ENCODE measurements around the gene NEURL1B. TPM values are rescaled to one million over a fixed set of nuclear protein-coding genes. Genes with fewer than 3 reads are reported as not detected.
A peak's percentile ranks its signal among the peaks of the same experiment; 100 is the strongest.

NEURL1B gene
- total and polyA plus RNA-seq, 8 donors, result 2.8 to 7.8 (median 3.9) TPM

DNA sequence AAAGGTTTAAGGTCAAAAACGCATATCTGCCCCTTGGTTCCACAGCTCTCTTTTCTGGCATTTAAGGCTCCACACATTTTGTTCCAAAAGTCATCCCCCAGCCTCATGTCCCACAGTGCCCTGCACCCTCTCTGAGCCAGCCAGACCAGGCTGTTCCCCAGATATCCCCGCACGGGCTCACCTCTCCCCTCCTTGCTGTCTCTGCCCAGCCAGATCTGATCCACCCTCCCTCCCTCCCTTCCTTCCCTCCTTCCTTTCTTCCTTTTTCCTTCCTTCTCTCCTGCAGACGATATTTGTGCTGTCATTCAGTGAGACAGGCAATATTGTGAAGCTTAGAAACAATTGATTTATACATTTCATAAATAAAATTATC is 92.9 kb downstream of the NEURL1B start:
- no peak overlapping the region for H3K4me3 ChIP-seq
- FAIRE-seq, result no peak
- no peaks in the 10 kb centered on the region for H3K9me3 ChIP-seq
- WGBS, 2 donors, result 32 to 40% methylated on average over 4 of the region's 4 CpGs
- intact Hi-C loops (cut with DNase I), result no loop called here
- ATAC-seq, result peak in 1 of 4 donors; percentile 3
- H3K27ac ChIP-seq, result peak overlapping the region; percentile 65 to 93 (median 83)
- H3K36me3 ChIP-seq, result no peaks in the 10 kb centered on the region
- DNase-seq, result peak in 1 of 6 donors; percentile 37
- H3K27me3 ChIP-seq, result no peaks in the 10 kb centered on the region
- TF ChIP-seq, protein P1, sequence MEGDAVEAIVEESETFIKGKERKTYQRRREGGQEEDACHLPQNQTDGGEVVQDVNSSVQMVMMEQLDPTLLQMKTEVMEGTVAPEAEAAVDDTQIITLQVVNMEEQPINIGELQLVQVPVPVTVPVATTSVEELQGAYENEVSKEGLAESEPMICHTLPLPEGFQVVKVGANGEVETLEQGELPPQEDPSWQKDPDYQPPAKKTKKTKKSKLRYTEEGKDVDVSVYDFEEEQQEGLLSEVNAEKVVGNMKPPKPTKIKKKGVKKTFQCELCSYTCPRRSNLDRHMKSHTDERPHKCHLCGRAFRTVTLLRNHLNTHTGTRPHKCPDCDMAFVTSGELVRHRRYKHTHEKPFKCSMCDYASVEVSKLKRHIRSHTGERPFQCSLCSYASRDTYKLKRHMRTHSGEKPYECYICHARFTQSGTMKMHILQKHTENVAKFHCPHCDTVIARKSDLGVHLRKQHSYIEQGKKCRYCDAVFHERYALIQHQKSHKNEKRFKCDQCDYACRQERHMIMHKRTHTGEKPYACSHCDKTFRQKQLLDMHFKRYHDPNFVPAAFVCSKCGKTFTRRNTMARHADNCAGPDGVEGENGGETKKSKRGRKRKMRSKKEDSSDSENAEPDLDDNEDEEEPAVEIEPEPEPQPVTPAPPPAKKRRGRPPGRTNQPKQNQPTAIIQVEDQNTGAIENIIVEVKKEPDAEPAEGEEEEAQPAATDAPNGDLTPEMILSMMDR (IDR thresholded peaks at IDR 0.05), result no peak
- H3K4me1 ChIP-seq, result peaks cover 0 to 9% (median 0%) of the 10 kb centered on the region in 3 donors

DNA sequence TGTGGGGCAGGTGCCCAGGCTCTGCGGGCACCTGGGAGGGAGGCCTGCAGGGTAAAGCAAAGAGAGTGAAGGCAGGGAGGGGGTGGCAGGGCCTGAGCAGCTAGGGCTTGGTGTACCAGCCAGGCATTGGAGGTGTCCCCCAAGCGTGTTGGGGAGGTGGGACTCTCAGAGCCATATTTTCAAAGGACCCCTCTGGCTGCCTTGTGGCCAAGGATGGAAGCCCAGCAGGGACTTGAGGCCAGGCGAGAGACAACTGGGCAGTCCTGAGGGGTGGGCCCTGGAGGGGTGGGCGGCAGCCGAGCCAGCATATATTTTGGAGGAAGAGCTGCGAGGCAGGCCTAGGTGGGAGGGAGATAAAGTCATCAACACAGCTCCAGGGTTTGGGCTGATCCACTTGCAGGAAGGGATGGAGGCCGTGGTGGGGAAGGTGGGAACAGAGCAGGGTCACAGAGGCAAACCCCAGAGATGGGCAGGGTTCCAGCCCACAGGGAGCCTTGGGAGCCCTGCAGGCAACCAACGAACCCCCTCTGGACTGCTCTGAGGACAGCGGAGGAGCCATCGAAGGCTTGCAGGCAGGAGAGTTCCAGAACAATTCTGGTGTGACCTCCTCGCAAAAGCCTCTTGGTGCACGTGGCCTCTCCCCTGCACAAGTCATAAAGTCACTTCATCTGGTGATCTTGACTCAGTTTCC is 94.2 kb downstream of the NEURL1B start:
- WGBS, 2 donors, result 86 to 92% methylated on average over 12 of the region's 12 CpGs
- H3K27me3 ChIP-seq, result no peaks in the 10 kb centered on the region
- no peak overlapping the region for H3K4me3 ChIP-seq
- peaks cover 0 to 9% (median 0%) of the 10 kb centered on the region in 3 donors for H3K4me1 ChIP-seq
- TF ChIP-seq, protein P1 (IDR thresholded peaks at IDR 0.05), result no peak
- H3K9me3 ChIP-seq, result no peaks in the 10 kb centered on the region
- H3K27ac ChIP-seq, result no peak overlapping the region
- DNase-seq (no peak), ATAC-seq (no peak), FAIRE-seq (no peak)
- no peaks in the 10 kb centered on the region for H3K36me3 ChIP-seq
- intact Hi-C loops (cut with DNase I), result no loop called here

DNA sequence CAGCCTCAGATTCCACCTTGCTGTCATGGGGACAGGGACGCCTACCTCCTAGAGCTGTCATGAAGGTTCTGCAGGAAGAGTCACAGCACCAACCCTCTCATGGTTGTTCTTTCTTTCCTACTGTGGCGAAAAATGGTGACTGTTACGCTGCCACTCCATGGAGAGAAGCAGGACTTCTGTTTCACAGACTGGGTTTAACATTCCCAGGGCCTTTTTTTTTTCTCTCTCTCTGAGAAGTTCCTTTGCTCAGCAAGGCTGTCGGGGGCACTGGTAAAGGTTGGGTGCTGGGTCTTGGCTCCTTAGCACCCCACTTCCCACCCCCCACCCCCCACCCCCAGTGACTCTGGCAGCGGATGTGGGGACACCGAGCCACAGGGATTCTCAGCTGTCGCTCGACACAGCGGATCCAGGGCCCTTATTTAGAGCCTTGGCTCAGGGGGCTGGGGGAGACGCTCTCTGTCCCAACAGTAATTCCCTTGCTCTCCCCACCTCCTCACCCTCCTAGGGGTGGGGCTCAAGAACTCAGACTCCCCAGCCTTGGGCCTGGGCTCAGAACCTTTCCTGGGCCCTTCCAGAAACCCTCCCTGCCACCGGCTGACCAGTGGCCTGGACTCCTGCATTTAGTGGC is 95.6 kb downstream of the NEURL1B start:
- H3K36me3 ChIP-seq, result no peaks in the 10 kb centered on the region
- intact Hi-C loops (cut with DNase I), result no loop called here
- no peaks in the 10 kb centered on the region for H3K27me3 ChIP-seq
- no peak for DNase-seq
- ATAC-seq, result no peak
- peaks cover 0 to 8% (median 0%) of the 10 kb centered on the region in 3 donors for H3K4me1 ChIP-seq
- TF ChIP-seq, protein P1 (IDR thresholded peaks at IDR 0.05), result no peak
- FAIRE-seq, result no peak
- no peak overlapping the region for H3K27ac ChIP-seq
- H3K4me3 ChIP-seq, result no peak overlapping the region
- H3K9me3 ChIP-seq, result no peaks in the 10 kb centered on the region
- WGBS, 2 donors, result 87 to 91% methylated on average over 11 of the region's 11 CpGs

DNA sequence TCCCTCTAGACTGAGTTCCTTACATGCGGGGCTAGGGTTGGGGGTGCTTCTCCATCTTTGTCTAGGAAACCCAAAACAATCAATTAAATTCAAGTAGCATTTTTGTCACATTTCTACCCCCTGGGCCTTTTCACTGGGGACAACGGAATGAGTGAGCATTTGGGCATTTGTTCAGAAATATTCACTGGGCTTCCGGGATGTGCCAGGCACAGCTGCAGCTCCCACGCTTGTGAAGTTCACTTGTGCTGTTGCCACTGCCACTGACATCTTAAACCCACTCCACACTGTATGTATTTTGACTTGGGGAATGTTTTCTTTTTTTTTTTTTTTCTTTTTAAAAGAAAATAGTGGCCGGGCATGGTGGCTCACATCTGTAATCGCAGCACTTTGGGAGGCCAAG is 98.3 kb downstream of the NEURL1B start:
- intact Hi-C loops (cut with DNase I), result no loop called here
- TF ChIP-seq, protein P1 (IDR thresholded peaks at IDR 0.05), result no peak
- Histone ChIP-seq H3K27ac (no peak overlapping the region), H3K4me3 (no peak overlapping the region), H3K27me3 (no peaks in the 10 kb centered on the region), H3K36me3 (no peaks in the 10 kb centered on the region), H3K4me1 (peaks cover 0 to 5% (median 4%) of the 10 kb centered on the region in 3 donors), H3K9me3 (no peaks in the 10 kb centered on the region)
- 89 to 92% methylated on average over 6 of the region's 6 CpGs for WGBS, 2 donors
- DNase-seq, result no peak
- FAIRE-seq, result no peak
- ATAC-seq, result no peak

Measured in pancreas (tissue), 10 donors.